Measurements from ENCODE around the gene NR3C1. TPM values are rescaled to one million over a fixed set of nuclear protein-coding genes. Genes with fewer than 3 reads are reported as not detected.
A peak's percentile ranks its signal among the peaks of the same experiment; 100 is the strongest.

NR3C1 gene
- total and polyA plus RNA-seq, 2 of the 13 experiments (the other 11 are each of a cell fraction or from before 2014, with no cell fraction given), result 10.0 to 24.3 TPM

DNA sequence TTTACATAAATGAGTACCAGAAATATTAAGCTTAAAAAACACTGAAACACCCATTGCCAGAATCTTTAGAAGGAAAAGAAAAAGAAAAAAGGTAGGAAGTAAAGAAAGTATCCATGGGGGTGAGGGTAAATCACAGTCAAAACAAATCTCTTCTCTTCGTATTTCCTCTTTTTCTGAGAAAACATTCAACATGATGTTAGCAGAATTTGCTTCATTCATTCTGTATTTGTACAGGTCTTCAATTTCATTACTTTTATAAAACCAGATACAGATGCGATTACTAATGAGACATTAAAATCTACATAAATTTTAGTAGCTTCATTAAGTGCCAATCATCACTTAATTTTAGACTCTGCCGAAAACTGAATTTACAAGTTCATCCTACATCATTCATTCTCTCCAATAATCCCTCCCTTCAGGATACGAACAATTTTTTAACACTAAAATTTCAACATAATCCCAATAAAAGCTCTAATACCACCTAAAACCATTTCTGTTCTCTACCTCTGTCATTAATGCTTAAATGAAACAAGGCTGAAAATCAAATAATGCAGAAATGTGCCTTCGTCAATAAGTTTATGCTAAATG, 7.0 kb downstream of the NR3C1 start:
- POLR2A ChIA-PET, result no interaction called here
- H3K79me2 ChIP-seq (ENCODE audit: insufficient read depth, low read length), result peaks cover 98% of the 10 kb centered on the region
- intact Hi-C loops (cut with micrococcal nuclease; ENCODE audit: unreplicated experiment), result no loop called here
- H3K36me3 ChIP-seq (replicated peaks in 1 of 2; ENCODE audit: control insufficient read depth in 1 of 2, insufficient read depth in 2 of 2, low read length in 2 of 2), result no peaks in the 10 kb centered on the region
- H3K9ac ChIP-seq (ENCODE audit: insufficient read depth, low read depth, low read length), result 0 out of 2 replicates have a peak overlapping the region, but pooled peaks have one; percentile 2
- DNase-seq (ENCODE audit: low spot score) (no peak), ATAC-seq (no peak), FAIRE-seq (no peak)
- WGBS (ENCODE audit: low lambda C conversion rate), result 74% methylated on average over 5 of the region's 5 CpGs
- H3K4me1 ChIP-seq (ENCODE audit: insufficient read depth, low read length), result peaks cover 81% of the 10 kb centered on the region
- CTCF ChIA-PET (ENCODE audit: low intra/inter-chr PET ratio, low total read pairs), result no interaction called here
- H4K20me1 ChIP-seq (ENCODE audit: insufficient read depth, low read length), result peaks cover 3% of the 10 kb centered on the region; the same call in 1 of the 2 replicates
- no peaks in the 10 kb centered on the region for H3K9me3 ChIP-seq (ENCODE audit: low read length)
- H3K27ac ChIP-seq (ENCODE audit: extremely low read length, insufficient read depth, low read length), result peak overlapping the region; percentile 31
- no TSS peak for BruUV-seq (replicated peaks)
- peak overlapping the region; percentile 23 to 96 (median 24); a peak in 4 of 6 replicates for H3K4me3 ChIP-seq (replicated peaks in 1 of 3; ENCODE audit: insufficient read depth in 1 of 3, low read depth in 2 of 3, low read length in 3 of 3)
- no peak overlapping the region for H2AFZ ChIP-seq (ENCODE audit: low read length)
- peak overlapping the region; percentile 87 for H3K4me2 ChIP-seq (ENCODE audit: low read depth, low read length)
- in situ Hi-C loops (cut with HindIII; ENCODE audit: extremely low pct_ligation_motif_present, low pct_unique_long_range_greater_than_20kb), result no loop called here
- H3K27me3 ChIP-seq (ENCODE audit: control insufficient read depth in 1 of 2, insufficient read depth in 2 of 2, low read length in 2 of 2), result no peaks in the 10 kb centered on the region
- TF ChIP-seq, protein P1, sequence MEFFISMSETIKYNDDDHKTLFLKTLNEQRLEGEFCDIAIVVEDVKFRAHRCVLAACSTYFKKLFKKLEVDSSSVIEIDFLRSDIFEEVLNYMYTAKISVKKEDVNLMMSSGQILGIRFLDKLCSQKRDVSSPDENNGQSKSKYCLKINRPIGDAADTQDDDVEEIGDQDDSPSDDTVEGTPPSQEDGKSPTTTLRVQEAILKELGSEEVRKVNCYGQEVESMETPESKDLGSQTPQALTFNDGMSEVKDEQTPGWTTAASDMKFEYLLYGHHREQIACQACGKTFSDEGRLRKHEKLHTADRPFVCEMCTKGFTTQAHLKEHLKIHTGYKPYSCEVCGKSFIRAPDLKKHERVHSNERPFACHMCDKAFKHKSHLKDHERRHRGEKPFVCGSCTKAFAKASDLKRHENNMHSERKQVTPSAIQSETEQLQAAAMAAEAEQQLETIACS (CRISPR knock-in tag; IDR thresholded peaks at IDR 0.05), result no peak
- no peak for TF ChIP-seq TCF7 (IDR thresholded peaks at IDR 0.05; ENCODE audit: low read depth)
- TF ChIP-seq, protein P2, sequence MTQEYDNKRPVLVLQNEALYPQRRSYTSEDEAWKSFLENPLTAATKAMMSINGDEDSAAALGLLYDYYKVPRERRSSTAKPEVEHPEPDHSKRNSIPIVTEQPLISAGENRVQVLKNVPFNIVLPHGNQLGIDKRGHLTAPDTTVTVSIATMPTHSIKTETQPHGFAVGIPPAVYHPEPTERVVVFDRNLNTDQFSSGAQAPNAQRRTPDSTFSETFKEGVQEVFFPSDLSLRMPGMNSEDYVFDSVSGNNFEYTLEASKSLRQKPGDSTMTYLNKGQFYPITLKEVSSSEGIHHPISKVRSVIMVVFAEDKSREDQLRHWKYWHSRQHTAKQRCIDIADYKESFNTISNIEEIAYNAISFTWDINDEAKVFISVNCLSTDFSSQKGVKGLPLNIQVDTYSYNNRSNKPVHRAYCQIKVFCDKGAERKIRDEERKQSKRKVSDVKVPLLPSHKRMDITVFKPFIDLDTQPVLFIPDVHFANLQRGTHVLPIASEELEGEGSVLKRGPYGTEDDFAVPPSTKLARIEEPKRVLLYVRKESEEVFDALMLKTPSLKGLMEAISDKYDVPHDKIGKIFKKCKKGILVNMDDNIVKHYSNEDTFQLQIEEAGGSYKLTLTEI (CRISPR knock-in tag; conservative IDR thresholded peaks at IDR 0.05), result no peak
- no peak for TF ChIP-seq HNF4A (CRISPR knock-in tag; IDR thresholded peaks at IDR 0.05)
- TF ChIP-seq, protein P3, sequence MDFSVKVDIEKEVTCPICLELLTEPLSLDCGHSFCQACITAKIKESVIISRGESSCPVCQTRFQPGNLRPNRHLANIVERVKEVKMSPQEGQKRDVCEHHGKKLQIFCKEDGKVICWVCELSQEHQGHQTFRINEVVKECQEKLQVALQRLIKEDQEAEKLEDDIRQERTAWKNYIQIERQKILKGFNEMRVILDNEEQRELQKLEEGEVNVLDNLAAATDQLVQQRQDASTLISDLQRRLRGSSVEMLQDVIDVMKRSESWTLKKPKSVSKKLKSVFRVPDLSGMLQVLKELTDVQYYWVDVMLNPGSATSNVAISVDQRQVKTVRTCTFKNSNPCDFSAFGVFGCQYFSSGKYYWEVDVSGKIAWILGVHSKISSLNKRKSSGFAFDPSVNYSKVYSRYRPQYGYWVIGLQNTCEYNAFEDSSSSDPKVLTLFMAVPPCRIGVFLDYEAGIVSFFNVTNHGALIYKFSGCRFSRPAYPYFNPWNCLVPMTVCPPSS (IDR thresholded peaks at IDR 0.05), result no peak
- no peak for TF ChIP-seq SNAI1 (CRISPR knock-in tag; IDR thresholded peaks at IDR 0.05; ENCODE audit: borderline replicate concordance)
- TF ChIP-seq HCFC1 (IDR thresholded peaks at IDR 0.05; ENCODE audit: low read depth, low read length), result no peak
- TF ChIP-seq CEBPB (IDR thresholded peaks at IDR 0.05; ENCODE audit: borderline replicate concordance, low read depth, low read length), result no peak
- no peak for TF ChIP-seq KLF13 (CRISPR knock-in tag; IDR thresholded peaks at IDR 0.05)
- no peak for TF ChIP-seq RARG (CRISPR knock-in tag; IDR thresholded peaks at IDR 0.05; ENCODE audit: low read depth)

Measured in HepG2 (cell line).